Neural cell (in vitro differentiated cells): Measurements from ENCODE around the gene EMC10. TPM values are rescaled to one million over a fixed set of nuclear protein-coding genes. Genes with fewer than 3 reads are reported as not detected.
A peak's percentile ranks its signal among the peaks of the same experiment; 100 is the strongest.
"Not testable (repeated sequence)": the region's sequence is repeated elsewhere in the genome, so short reads cannot be mapped to it uniquely, and the experiment has no call there.

Experiments
- H2AFZ ChIP-seq: fragments of 200-600, 300-800 bp; sonication (generic), shearing (Covaris generic); 2 replicates; pipeline ENCODE4 v1.6.0; 2014; ENCODE audit warnings: low read depth, mild to moderate bottlenecking, antibody characterized with exemption, low read length, moderate library complexity
- H3F3A ChIP-seq: fragments of 200-600 bp; shearing (Covaris generic); 2 replicates; pipeline ENCODE4 v1.6.1; 2016; ENCODE audit warnings: mild to moderate bottlenecking, moderate library complexity, mixed read lengths, antibody characterized with exemption, low read length; ENCODE audit not compliant: insufficient read depth, poor library complexity, severe bottlenecking
- H3K27ac ChIP-seq: fragments of 200-600, 300-800 bp; sonication (generic), shearing (Covaris generic); 2 replicates; pipeline ENCODE4 v1.5.1; 2014; ENCODE audit warnings: mild to moderate bottlenecking, low read length, moderate library complexity
- H3K27me3 ChIP-seq: fragments of 300-800, 200-600 bp; sonication (generic), shearing (Covaris generic); 2 replicates; pipeline ENCODE4 v1.6.0; 2014; ENCODE audit warnings: mild to moderate bottlenecking, low read depth, low read length, moderate library complexity; ENCODE audit not compliant: insufficient read depth
- H3K36me3 ChIP-seq: fragments of 300-800, 200-600 bp; sonication (generic), shearing (Covaris generic); 2 replicates; pipeline ENCODE4 v1.5.1; 2014; ENCODE audit warnings: mild to moderate bottlenecking, antibody characterized with exemption, low read length, moderate library complexity; ENCODE audit not compliant: insufficient read depth
- H3K4me2 ChIP-seq: fragments of 300-800, 200-600 bp; sonication (generic), shearing (Covaris generic); 2 replicates; pipeline ENCODE4 v1.6.0; 2014; ENCODE audit warnings: mild to moderate bottlenecking, low read length
- H3K4me3 ChIP-seq: fragments of 300-800, 200-600 bp; sonication (generic), shearing (Covaris generic); 2 replicates; pipeline ENCODE4 v1.5.1; 2014; ENCODE audit warnings: mild to moderate bottlenecking, low read length, moderate library complexity
- H3K79me2 ChIP-seq: fragments of 200-600 bp; shearing (Covaris generic); replicated peaks from 2 replicates; pipeline ENCODE4 v1.6.0; 2014; ENCODE audit warnings: mild to moderate bottlenecking, low read length, moderate library complexity; ENCODE audit not compliant: insufficient read depth
- H3K9ac ChIP-seq: fragments of 300-800, 200-600 bp; sonication (generic), shearing (Covaris generic); 2 replicates; pipeline ENCODE4 v1.6.1; 2016; ENCODE audit warnings: mild to moderate bottlenecking, low read length, mixed read lengths
- H3K9me2 ChIP-seq: fragments of 200-600 bp; shearing (Covaris generic); 2 replicates; pipeline ENCODE4 v1.6.1; 2016; ENCODE audit warnings: mild to moderate bottlenecking, low read length, mixed read lengths; ENCODE audit not compliant: insufficient read depth
- H3K9me3 ChIP-seq: fragments of 200-600, 300-800 bp; sonication (generic), shearing (Covaris generic); 2 replicates; pipeline ENCODE4 v1.6.1; 2016; ENCODE audit warnings: mild to moderate bottlenecking, mixed run types, low read length, moderate library complexity, mixed read lengths
- H4K20me1 ChIP-seq: fragments of 200-600 bp; shearing (Covaris generic); 2 replicates; pipeline ENCODE4 v1.6.1; 2016; ENCODE audit warnings: mild to moderate bottlenecking, mixed run types; ENCODE audit not compliant: insufficient read depth
- CTCF ChIP-seq: fragments of 450-650 bp; IDR thresholded peaks from 2 replicates; pipeline ENCODE4 v1.5.1; 2014; ENCODE audit warnings: antibody characterized with exemption, mild to moderate bottlenecking, moderate library complexity; ENCODE audit not compliant: poor library complexity, severe bottlenecking
- EP300 ChIP-seq: fragments of 450-650 bp; conservative IDR thresholded peaks from 2 replicates; pipeline ENCODE4 v1.6.1; 2014; ENCODE audit warnings: antibody characterized with exemption, mild to moderate bottlenecking, moderate library complexity; ENCODE audit not compliant: poor library complexity, severe bottlenecking
- EZH2 ChIP-seq: fragments of 200-600, 300-800 bp; shearing (Covaris generic), sonication (generic); IDR thresholded peaks from 2 replicates; pipeline ENCODE4 v1.6.1; 2014; ENCODE audit warnings: antibody characterized with exemption, low read length, borderline replicate concordance, mild to moderate bottlenecking; ENCODE audit not compliant: insufficient read depth, poor library complexity, severe bottlenecking
- MXI1 ChIP-seq: fragments of 450-650 bp; conservative IDR thresholded peaks from 2 replicates; pipeline ENCODE4 v1.6.1; 2014; ENCODE audit warnings: antibody characterized with exemption, mild to moderate bottlenecking; ENCODE audit not compliant: poor library complexity, severe bottlenecking
- POLR2AphosphoS5 ChIP-seq: IDR thresholded peaks from 2 replicates; pipeline ENCODE4 v1.6.1; 2012
- RAD21 ChIP-seq: fragments of 450-650 bp; conservative IDR thresholded peaks from 2 replicates; pipeline ENCODE4 v1.6.1; 2014; ENCODE audit warnings: antibody characterized with exemption, mild to moderate bottlenecking, moderate library complexity
- REST ChIP-seq: IDR thresholded peaks from 2 replicates; pipeline ENCODE4 v1.6.1; 2012; ENCODE audit warnings: borderline replicate concordance
- SMC3 ChIP-seq: fragments of 450-650 bp; conservative IDR thresholded peaks from 2 replicates; pipeline ENCODE4 v1.6.1; 2014; ENCODE audit warnings: antibody characterized with exemption, mild to moderate bottlenecking, moderate library complexity; ENCODE audit not compliant: poor library complexity
- TAF1 ChIP-seq: IDR thresholded peaks from 2 replicates; pipeline ENCODE4 v1.6.1; 2012; ENCODE audit warnings: low read depth
- polyA plus RNA-seq: library from polyadenylated mRNA; depleted of rRNA; stranded (reverse); fragments of >200 nt; gene quantifications from 2 replicates; pipeline ENCODE4 v1.2.3, GENCODE V29; 2014

The EMC10 gene
- polyA plus RNA-seq, 1 donor from 2014 or later: 233 TPM

- H3K9me2 ChIP-seq: no peaks in the 10 kb centered on the region
- no peaks in the 10 kb centered on the region for H3K9me3 ChIP-seq
- H3K9ac ChIP-seq: no peak overlapping the region
- H2AFZ ChIP-seq: no peak overlapping the region
- H4K20me1 ChIP-seq: no peaks in the 10 kb centered on the region
- H3K4me2 ChIP-seq: no peak overlapping the region
- no peak overlapping the region for H3K27ac ChIP-seq
- no peak overlapping the region for H3K4me3 ChIP-seq
- H3K27me3 ChIP-seq: no peaks in the 10 kb centered on the region
- no peaks in the 10 kb centered on the region for H3K79me2 ChIP-seq
- H3K36me3 ChIP-seq: no peaks in the 10 kb centered on the region
- TF ChIP-seq EP300: no peak
- TF ChIP-seq TAF1: no peak
- TF ChIP-seq REST: no peak
- no peaks in the 10 kb centered on the region for H3F3A ChIP-seq
Measured at GRCh38 chr19:50468818-50469217, 7.5 kb upstream of the EMC10 start.

- H4K20me1 ChIP-seq, H3K27ac ChIP-seq, H3F3A ChIP-seq, H3K36me3 ChIP-seq, H3K27me3 ChIP-seq, H3K4me3 ChIP-seq, H3K4me2 ChIP-seq, H3K9me3 ChIP-seq, H3K9ac ChIP-seq, H3K9me2 ChIP-seq, H2AFZ ChIP-seq: not testable (repeated sequence)
- H3K79me2 ChIP-seq: peaks cover 11% of the 10 kb centered on the region
Measured at GRCh38 chr19:50473336-50473735, 3.0 kb upstream of the EMC10 start.

GRCh38 chr19:50475101-50475568 is 1.2 kb upstream of the EMC10 start:
- no peaks in the 10 kb centered on the region for H3K9me3 ChIP-seq
- no peaks in the 10 kb centered on the region for H4K20me1 ChIP-seq
- H3K9me2 ChIP-seq: no peaks in the 10 kb centered on the region
- no peak for TF ChIP-seq MXI1
- H3K27ac ChIP-seq: no peak overlapping the region
- peaks cover 21% of the 10 kb centered on the region for H3K79me2 ChIP-seq
- H3K36me3 ChIP-seq: no peaks in the 10 kb centered on the region
- H3K4me3 ChIP-seq: no peak overlapping the region
- H3K27me3 ChIP-seq: no peaks in the 10 kb centered on the region
- H3K9ac ChIP-seq: no peak overlapping the region
- no peak overlapping the region for H3K4me2 ChIP-seq
- peaks cover 3% of the 10 kb centered on the region for H3F3A ChIP-seq
- H2AFZ ChIP-seq: no peak overlapping the region

- peak overlapping the region; percentile 3 for H2AFZ ChIP-seq
- H3K4me3 ChIP-seq: peak overlapping the region; percentile 91
- H3K79me2 ChIP-seq: peaks cover 21% of the 10 kb centered on the region
- H3K9me2 ChIP-seq: no peaks in the 10 kb centered on the region
- H3K9ac ChIP-seq: peak overlapping the region; percentile 41
- H3K4me2 ChIP-seq: no peak overlapping the region
- H4K20me1 ChIP-seq: no peaks in the 10 kb centered on the region
- H3K36me3 ChIP-seq: no peaks in the 10 kb centered on the region
- peak overlapping the region; percentile 98 for H3K27ac ChIP-seq
- no peaks in the 10 kb centered on the region for H3K27me3 ChIP-seq
- H3F3A ChIP-seq: peaks cover 3% of the 10 kb centered on the region
- TF ChIP-seq CTCF (no peak), SMC3 (no peak), EP300 (no peak), MXI1 (no peak), TAF1 (no peak), RAD21 (no peak), EZH2 (no peak), REST (no peak), POLR2AphosphoS5 (no peak)
- H3K9me3 ChIP-seq: no peaks in the 10 kb centered on the region
Measured at GRCh38 chr19:50475736-50476223, 527 bp upstream of the EMC10 start.
